K562 (cell line): ENCODE measurements around the gene SERPINI2. TPM values are rescaled to one million over a fixed set of nuclear protein-coding genes. Genes with fewer than 3 reads are reported as not detected.

Source experiments
- CREB3 ChIP-seq: fragments of 450-650 bp; conservative IDR thresholded peaks from 2 replicates; pipeline ENCODE4 v1.6.1; 2016; ENCODE audit warnings: missing genetic modification characterization, low read depth, mild to moderate bottlenecking, missing compliant biosample characterization, moderate library complexity
- POLR3A ChIP-seq: IDR thresholded peaks from 2 replicates; pipeline ENCODE4 v1.6.1; 2011; ENCODE audit warnings: borderline replicate concordance, mild to moderate bottlenecking, moderate library complexity; ENCODE audit not compliant: insufficient read length, insufficient read depth; ENCODE audit errors: extremely low read depth
- PPARD ChIP-seq: fragments of 250-450 bp; sonication (Bioruptor Pico); IDR thresholded peaks from 2 replicates; pipeline ENCODE4 v1.8.0; 2022; ENCODE audit warnings: inconsistent platforms, mild to moderate bottlenecking, moderate library complexity
- RB1 ChIP-seq: fragments of 450-650 bp; IDR thresholded peaks from 2 replicates; pipeline ENCODE4 v1.6.1; 2017; ENCODE audit warnings: low read depth, mild to moderate bottlenecking
- SETDB1 ChIP-seq: IDR thresholded peaks from one replicate; pipeline ENCODE4 v1.6.1; 2012; ENCODE audit warnings: low read length, control low read depth, inconsistent platforms
- STAT5A ChIP-seq: IDR thresholded peaks from 2 replicates; pipeline ENCODE4 v1.6.1; 2012; ENCODE audit warnings: low read length, inconsistent platforms, borderline replicate concordance
- TCF7L2 ChIP-seq: fragments of 150-350 bp; IDR thresholded peaks from 2 replicates; pipeline ENCODE4 v1.6.1; 2016; ENCODE audit warnings: low read depth, mild to moderate bottlenecking, low read length, moderate library complexity
- ZNF174 ChIP-seq: fragments of 250-450 bp; sonication (Bioruptor Pico); IDR thresholded peaks from 2 replicates; pipeline ENCODE4 v1.4.0; 2020; ENCODE audit warnings: mild to moderate bottlenecking
- polyA plus RNA-seq, 8 experiments: library from polyadenylated mRNA; depleted of rRNA in 4 of 8; stranded (reverse) in 5 of 8; unstranded in 3 of 8; fragments of >200 nt; fragmentation: Nextera tagmentation in 2 of 8; fragmentation: Illumina TruSeq in 1 of 8; extraction: Ambion mirVana in 2 of 8; extraction: Trizol in 1 of 8; gene quantifications; 2 replicates each; pipeline versions ENCODE4 v1.2.1 to v1.2.3, GENCODE V29; 2011 to 2014; ENCODE audit warnings: inconsistent platforms in 1 of 8, missing spikeins in 1 of 8
- total RNA-seq, 7 experiments: library from RNA; depleted of rRNA in 6 of 7; stranded (reverse); fragments of >200 nt in 6 of 7; fragmentation: Illumina TruSeq in 2 of 7; extraction: Trizol in 2 of 7; gene quantifications; 2 replicates each; pipeline versions ENCODE4 v1.2.1 to v1.2.3, GENCODE V29; 2011 to 2021; ENCODE audit warnings: low replicate concordance in 1 of 7
- TF ChIP-seq, protein P1 (sequence below): fragments of 250-450 bp; sonication (Bioruptor Pico); IDR thresholded peaks from 2 replicates; pipeline ENCODE4 v1.8.0; 2022; ENCODE audit warnings: inconsistent platforms

SERPINI2 gene
- total and polyA plus RNA-seq, 9 of the 15 experiments (the other 6 are each of a cell fraction or from before 2014, with no cell fraction given): not detected

GRCh38 chr3:167409611-167410010 is 64.2 kb downstream of the SERPINI2 start (continued):
- TF ChIP-seq PPARD (CRISPR knock-in tag): no peak
- TF ChIP-seq, protein P1, sequence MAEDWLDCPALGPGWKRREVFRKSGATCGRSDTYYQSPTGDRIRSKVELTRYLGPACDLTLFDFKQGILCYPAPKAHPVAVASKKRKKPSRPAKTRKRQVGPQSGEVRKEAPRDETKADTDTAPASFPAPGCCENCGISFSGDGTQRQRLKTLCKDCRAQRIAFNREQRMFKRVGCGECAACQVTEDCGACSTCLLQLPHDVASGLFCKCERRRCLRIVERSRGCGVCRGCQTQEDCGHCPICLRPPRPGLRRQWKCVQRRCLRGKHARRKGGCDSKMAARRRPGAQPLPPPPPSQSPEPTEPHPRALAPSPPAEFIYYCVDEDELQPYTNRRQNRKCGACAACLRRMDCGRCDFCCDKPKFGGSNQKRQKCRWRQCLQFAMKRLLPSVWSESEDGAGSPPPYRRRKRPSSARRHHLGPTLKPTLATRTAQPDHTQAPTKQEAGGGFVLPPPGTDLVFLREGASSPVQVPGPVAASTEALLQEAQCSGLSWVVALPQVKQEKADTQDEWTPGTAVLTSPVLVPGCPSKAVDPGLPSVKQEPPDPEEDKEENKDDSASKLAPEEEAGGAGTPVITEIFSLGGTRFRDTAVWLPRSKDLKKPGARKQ (CRISPR knock-in tag): no peak
- no peak for TF ChIP-seq RB1
- TF ChIP-seq ZNF174 (CRISPR knock-in tag): no peak
- TF ChIP-seq CREB3 (tag): no peak
- TF ChIP-seq SETDB1: no peak
- no peak for TF ChIP-seq POLR3A
- no peak for TF ChIP-seq STAT5A
- TF ChIP-seq TCF7L2: no peak
